Measurements from ENCODE around the gene TCP11L2.

GRCh38 chr12:106360400-106360994 is 58.0 kb downstream of the TCP11L2 start:
- no peak for TF ChIP-seq CTCF (IDR thresholded peaks at IDR 0.05; ENCODE audit: insufficient read depth, low read length)
- no peak for TF ChIP-seq SPI1 (IDR thresholded peaks at IDR 0.05; ENCODE audit: borderline replicate concordance, low read depth)
- TF ChIP-seq REST (IDR thresholded peaks at IDR 0.05; ENCODE audit: insufficient replicate concordance, low read depth), result no peak

All from HL-60 (cell line).